Measurements from ENCODE around the gene ACOT12. TPM values are rescaled to one million over a fixed set of nuclear protein-coding genes. Genes with fewer than 3 reads are reported as not detected.
"Not testable (repeated sequence)": the region's sequence is repeated elsewhere in the genome, so short reads cannot be mapped to it uniquely, and the experiment has no call there.

The ACOT12 gene
- polyA plus RNA-seq (ENCODE audit: insufficient read length): 1.2 TPM
- long read RNA-seq, donor 1: 0 reads
- long read RNA-seq, donor 2: 0 reads
- long read RNA-seq, donor 3: 0 reads
- long read RNA-seq, donor 4: 0 reads
- long read RNA-seq, donor 5: 0 reads
- long read RNA-seq, donor 6: 0 reads
- long read RNA-seq, donor 7, partial matches to known transcripts: 0 of 1 reads
- long read RNA-seq, donor 7, other reads (novel, unspliced or antisense): 0 of 1 reads
- long read RNA-seq, donor 8: 0 reads

DNA sequence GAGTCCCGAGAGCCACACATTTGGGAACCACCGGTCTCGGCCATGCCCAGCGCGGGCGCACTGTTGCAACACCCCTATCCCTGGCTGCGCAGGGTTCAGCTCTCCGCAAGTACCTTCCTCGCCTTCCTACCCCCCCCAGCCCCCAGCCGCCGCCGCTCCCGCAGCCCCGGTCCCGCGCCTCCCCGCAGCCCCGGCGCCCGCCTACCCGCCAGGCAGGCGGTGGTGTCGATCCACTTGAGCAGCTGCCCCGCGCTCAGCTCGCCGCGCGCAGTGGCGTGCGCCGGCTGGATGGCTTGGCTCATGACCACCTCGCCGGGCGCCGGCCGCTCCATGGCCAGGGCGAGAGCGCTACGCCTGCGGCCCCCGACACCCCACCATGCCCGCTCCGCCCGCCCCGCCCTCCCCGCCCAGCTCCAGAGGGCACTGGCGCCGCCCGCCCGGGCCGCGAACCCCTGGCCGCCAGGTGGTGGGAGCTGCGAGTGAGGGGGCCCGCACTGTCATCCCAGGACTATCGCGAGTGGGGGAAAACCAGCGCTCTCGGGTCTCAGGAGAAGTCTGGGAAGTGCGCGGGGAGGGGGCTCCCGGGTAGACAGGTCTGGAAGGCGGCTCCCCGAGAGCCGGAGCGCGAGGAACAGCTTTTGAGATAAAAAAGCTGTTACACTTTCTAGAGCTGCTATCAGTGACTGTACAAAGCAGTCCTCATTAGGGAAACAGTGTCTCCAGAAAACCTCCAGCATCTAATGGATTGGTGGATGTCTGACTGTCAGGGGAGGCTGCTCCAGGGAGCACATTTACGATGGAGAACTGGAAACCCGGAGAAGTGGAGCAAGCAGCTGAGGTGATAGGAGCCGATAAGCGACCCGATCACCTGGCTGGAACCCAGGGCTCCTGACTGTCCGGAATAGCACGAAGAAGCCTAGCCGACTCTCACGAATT, at the start of gene ACOT12:
Gene ACOT12, minus strand, starts transcription at position 352 of the 936 bp plus-strand sequence. Its CDS starts 20 bp downstream, at position 332.
- no peak for DNase-seq

DNA sequence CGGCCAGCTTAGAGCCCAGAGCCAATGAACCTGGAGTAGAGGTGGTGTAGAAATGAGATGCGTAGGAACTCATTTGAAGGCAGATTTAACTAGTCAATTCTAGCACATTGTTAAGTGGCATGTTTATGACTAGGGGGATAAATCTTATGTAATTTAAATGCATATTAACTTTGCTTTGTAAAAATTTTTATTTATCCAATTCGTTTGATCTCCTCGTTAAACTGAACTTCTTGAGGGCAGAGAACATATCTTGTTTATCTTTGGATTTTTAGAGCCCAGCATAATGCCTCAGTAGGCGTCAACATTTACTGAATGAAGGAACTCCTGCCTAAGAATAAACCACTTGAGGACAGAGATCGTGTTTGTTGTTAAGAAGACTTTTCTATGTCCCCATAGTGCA, 41.1 kb upstream of the ACOT12 start:
- DNase-seq: no peak

DNA sequence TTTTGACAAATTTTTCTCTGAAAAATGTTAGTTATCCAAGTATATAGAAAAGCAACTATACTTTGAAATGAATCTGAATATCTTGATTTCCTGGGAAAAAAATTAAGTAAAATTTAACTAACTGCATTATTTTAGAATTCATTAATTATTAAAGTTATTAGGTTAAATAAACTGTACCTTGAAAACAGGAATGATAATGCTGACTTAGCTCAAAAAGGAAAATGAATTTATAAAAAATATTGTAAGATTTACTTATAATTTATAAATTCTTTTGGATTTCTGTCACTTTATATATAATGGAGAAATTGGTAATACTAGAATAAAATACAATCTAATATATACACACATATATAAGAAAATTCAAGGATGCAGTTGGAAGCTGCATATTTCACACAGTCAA, 36.1 kb upstream of the ACOT12 start:
- DNase-seq: no peak

DNA sequence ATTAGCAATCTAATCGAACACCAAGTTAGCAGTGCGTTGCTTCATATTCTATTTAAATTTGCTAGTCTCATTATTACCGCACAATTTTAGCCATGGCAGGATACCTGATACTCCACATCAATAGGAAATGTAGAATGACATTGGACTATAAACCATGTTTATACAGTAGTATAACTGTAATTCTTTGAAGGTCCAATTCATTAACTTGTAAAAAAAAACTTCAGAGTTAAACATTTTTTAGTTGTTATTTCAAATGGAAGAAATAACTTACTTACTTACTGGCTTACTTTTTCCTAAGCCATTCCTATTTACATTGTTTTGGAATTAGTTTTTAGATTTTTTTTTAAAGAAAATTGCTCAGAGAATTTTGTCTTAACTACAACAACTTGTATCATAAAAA, 35.4 kb upstream of the ACOT12 start:
- no peak for DNase-seq

DNA sequence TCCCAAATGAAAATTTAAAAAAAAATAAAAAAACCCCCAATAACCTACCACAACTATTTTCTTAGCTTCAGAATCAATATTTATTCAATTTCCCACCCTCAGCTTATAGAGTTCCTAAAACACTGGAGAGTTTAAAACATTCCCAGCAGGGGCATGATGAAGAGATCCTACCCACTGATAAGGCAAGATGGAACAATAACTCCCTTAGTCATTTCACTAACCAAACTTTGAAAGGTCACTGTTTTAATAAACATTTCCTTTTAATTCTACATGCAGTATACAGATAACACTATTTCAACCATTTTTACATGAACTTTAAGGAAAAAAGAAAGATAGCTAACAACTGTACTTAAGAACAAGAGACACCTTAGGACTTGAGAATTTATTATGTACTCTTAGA, 34.9 kb upstream of the ACOT12 start:
- DNase-seq: no peak

DNA sequence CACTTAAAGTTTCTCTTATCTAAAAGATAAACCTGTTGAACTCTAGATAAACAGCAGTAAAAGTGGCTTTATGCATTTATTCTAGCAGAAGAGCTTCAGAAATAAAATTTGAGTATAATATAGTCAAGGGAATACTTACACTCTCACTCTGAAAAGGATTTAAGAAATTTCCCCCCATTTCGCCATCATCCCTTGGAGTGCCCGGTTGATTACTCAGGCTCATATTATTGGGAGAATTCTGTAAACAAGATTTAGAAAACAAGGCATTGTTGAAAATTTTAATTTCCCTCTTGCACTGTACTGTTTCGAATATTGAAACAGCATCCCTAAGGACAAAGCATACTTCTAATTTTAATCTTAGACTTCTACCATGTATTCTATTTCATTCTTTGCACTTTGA, 34.5 kb upstream of the ACOT12 start:
- no peak for DNase-seq

DNA sequence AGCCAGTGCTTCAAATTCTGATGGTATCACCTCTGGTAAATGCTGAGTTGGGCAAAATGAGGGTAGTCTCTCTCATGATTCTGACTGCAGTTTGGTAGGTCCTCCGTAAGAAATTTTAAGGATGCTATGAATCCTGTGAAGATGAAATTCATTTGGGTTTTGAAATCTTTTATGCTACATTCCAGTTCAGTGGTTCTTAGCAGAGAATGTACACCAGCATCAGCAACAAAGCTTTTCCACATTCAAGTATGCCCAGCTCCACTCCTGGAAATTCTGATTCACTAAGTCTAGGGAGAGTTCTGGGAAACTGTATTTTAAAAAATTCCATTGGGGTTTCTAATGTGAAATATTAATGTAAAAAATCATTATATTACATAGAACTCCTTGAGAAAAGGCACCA, 33.6 kb upstream of the ACOT12 start:
- no peak for DNase-seq

DNA sequence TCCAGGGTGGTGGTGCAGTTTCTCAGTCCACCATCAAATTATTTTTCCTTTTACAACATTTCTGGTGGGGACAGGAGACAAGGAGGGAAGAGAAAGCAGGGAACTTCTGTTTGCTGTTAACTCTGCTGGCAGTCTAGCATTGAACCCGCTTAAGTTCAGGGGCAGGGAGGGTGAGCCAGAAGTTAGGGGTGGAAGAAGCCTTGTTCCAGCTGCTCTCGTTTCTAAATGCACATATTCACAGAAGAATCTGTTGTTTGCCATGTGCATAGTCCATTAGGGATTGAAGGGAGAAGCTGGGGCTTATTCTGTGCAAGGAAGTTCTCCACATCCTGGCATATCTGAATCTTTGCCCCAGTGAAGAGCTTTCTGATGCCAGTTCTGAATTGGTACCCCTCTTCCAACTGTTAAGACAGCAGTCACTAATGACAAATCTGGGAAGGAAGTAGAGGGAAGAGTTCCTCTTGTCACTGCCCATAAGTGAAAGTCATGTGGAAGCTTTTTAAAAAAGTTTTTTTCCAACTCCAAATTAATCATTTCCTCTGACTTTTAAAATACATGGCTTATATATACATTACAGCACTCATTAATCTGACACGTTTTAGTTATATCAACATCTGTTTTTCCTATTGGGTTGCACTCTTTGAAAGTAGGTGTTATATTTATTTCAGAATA, 32.6 kb upstream of the ACOT12 start:
- DNase-seq: no peak

DNA sequence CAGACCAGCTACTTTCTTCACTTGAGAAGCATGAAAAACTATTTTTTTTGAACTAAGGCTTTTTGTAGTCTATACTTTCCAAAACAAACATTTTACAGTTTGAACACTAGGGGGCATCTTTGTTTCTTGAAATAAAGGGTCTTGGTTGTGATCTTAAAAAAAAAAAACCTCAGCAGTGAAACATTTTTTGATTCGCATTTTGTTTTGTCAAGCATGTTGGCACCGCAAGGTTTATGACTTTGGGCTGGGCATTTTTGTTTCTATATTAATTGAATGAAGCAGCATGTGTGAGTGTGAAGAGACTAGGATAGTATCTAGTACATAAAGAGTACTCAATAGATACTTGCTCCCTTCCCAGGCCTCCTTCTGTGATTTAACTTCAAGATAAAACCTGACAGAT, 31.6 kb upstream of the ACOT12 start:
- peak; percentile 64 for DNase-seq

DNA sequence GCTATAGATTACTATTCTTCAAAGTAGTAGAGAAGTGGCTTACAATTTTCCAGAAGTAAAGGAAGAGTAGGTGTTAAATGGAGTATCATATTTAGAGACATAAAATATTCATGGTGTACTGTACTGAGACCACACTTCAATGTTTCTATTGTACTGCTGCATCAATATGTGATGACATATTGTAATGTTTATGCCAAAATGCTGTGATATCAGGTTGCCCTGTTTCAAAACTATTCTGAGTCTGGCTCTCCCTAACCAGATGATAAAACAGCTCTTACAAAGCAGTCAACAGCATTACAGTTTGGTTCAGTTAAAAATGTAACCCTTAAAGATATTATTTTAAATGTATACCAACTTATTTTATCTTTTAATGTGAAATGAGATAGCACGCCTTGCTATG, 30.8 kb upstream of the ACOT12 start:
- DNase-seq: no peak

DNA sequence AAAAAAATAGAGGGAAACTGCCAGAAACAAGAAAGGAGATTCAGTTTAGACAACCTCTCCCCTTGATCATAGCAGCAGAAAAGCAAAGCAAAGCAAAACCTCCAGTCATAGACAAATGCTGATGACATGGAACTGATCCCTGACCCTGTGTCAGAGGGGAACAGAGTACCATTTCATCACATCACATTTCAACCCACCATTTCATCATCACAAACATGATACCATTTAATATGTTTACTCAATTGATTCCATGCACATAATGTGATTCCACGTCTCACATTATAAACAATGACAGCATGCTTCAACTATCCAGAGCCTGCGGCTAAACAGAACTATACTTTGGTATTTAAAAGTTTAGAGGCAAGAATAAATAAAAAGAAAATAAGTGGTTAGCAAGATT, 28.7 kb upstream of the ACOT12 start:
- no peak for DNase-seq

DNA sequence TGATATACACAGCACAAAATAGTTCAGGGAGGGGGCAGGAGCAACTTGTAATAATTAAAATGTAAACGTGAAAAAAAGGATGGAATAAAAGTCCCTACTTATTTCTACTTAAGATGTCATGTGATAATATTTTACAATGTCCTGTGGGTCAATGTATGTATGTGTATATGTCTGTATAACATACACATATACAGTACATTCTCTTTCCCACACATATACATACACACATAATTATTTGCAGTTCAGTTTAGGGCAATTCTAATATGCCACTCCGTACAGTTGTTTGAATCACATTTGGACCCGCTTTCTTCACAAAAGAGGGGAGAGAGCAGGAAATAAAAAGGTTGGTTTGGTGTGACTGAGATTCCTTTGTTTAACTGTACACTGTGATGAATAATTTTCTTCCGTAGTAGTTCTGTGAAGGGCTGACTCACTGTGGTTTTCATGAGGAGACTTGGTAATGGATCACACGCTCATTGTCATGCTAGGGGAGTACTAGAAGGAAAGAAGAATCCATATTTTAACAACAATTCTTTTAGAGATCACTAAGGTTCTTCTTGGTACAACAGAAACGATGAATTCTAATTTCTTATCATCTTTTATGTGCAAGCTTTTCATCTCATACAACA, 26.2 kb upstream of the ACOT12 start:
- DNase-seq: no peak

DNA sequence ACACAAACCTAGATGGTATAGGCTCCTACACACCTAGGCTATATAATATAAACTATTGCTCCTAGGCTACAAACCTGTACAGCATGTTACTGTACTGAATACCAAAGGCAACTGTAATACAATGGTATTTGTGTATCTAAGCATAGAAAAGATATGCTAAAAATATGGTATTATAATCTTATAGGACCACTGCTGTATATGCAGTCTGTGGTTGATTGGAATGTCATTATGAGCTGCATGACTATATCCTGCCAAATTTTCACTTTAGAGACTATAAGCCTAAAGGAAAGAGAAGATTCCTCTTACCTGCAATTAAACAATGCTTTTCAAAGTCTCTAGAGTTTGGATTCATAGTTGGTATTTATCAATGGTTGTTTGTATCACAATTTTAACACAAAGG, 24.7 kb upstream of the ACOT12 start:
- no peak for DNase-seq

DNA sequence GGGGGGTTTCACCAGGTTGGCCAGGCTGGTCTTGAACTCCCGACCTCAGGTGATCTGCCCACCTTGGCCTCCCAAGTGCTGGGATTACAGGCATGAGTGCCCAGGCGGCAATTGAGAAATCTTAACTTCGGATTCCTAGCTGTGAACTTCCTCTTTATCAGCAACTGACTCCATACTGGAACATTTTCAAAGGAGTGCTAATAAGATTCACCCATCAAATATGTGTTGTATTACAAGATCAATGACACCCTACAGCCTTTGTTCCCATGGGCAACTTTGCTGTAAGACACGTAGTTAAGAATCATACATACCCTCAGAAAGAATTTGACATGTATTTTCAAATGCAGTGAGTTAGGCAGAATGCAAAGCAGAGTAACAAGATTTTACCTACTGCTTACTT, 23.1 kb upstream of the ACOT12 start:
- DNase-seq: no peak

DNA sequence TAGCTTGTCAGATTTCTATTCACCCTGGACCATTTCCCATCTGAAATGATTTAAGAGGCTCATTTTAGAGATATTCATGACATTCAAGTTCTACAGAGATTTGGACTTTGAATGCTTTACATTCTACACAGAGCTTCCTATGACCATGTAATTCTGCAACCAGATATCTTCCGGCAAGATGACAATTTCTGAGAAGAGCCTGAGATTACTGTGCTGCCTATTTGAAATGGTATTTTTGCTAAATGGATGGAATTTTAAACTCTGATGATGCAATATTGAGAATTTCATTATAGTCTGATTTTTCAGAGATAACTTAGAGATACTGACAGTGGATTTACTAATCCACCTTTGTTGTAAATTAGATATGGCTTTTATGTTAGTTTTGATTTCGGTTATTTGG, 16.0 kb upstream of the ACOT12 start:
- DNase-seq: no peak

DNA sequence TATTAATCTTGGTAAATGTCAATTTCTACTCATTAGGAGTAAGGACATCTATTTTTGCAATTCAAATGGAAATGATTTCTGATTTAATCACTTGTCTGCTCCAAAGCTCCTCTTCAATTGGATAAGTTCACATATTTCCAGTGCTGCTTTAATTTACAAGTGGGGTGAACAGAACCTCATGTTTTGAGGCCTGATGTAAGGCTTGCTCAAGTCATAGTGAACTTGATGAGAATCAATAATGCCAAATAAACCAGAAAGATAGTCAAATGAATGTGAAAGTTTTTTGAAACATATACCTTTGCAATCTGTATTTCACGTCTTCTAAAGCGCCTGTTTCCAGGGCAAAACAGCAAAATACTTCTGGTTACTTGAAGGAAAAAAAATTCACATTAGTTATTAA, 15.4 kb upstream of the ACOT12 start:
- no peak for DNase-seq

DNA sequence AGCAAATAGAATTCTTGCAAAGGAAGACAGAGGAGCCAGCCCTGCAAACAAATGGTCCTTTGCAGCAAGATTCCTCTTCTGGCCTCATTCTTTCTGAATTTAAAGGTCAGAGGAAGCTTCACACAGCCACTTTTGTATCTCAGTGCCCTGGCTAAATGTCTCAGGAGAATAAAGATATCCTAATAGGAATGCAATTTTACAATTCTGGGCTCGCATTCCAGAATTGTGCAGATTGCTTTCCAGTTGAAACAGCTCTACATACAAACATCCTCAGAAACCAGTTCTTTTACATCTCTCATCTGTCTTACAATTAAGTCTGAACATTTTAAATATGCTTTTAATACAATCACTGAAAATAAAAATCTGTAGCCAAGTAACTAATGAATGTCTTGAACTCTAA, 14.6 kb upstream of the ACOT12 start:
- DNase-seq: no peak

DNA sequence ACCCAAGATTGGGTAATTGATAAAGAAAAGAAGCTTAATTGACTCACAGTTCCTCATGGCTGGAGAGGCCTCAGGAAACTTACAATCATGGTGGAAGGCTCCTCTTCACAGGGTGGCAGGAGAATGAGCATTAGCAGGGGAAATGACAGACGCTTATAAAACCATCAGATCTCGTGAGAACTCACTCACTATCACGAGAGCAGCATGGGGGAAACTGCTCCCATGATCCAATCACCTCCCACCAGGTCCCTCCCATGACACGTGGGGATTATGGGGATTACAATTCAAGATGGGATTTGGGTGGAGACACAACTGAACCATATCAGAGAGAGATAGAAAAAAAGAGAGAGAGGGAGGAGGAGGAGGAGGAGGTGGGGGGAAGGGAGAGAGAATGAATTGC, 13.9 kb upstream of the ACOT12 start:
- DNase-seq: not testable (repeated sequence)

DNA sequence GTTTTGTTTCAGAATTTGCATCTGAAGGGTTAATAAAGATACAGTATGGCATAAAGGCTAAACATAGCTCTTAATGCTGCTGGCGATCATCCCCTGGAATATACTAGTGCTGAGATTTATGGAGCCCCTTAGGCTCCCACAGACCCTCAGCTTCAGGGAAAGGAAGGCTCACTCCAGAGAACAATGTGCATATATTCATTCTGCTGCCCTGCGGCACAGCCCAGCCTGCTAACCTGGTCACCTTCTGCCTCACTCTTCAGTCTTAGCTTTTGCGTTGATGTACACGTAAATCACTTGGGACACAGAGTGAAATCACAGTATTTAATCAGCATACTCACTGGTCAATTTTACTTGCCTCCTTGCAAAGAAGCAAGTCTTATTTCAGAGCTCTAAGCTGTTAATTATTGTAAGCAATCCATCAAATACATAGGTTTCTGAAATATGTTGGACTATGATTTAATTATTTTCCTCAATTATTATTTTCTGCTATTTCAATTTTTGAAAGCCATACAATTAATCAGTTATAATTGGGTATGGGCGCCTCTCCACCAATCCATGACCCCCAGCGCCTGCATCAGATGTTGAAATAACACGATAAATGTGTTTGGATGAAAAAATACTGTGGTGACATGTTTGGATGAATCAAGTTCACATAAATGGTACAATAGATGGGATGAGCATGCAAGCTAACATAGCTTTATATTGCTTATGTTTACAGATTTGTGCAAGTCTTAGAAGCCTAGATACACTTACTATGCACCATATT, 11.4 kb upstream of the ACOT12 start:
- DNase-seq: no peak

DNA sequence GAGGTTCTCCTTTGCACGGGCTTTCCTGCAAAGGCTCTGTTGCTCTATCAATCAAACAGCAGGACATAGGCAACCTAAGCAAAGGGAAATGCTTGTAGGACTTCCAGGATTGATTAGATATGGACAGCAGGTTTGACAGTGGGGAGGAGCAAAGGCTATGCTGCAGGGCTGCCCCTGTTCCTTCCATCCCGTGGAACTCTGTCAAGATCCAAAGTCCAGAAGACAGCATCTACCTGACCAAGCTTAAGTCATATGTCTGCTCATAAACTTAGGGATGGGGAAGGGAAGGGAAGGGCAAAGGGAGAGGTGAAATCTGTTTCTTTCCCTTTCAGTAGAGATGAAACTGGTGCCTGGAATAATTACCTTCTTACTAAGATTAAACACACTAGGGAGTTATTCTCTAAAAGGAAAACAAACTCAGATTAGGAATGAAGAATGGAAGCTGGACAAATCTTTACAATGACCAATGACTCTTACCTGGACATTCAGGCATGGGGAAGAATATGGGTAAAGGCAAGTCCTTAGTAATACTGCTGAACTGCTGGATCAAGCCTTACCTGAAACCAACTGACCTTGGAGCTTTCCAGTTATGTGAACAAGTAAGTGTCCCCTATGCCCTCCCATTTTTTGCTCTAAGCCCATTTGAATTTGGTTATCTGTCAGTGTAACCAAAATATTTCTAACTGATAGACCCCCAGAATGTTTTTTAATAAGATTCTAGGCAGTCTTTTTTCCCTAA, 8.4 kb upstream of the ACOT12 start:
- DNase-seq: no peak

DNA sequence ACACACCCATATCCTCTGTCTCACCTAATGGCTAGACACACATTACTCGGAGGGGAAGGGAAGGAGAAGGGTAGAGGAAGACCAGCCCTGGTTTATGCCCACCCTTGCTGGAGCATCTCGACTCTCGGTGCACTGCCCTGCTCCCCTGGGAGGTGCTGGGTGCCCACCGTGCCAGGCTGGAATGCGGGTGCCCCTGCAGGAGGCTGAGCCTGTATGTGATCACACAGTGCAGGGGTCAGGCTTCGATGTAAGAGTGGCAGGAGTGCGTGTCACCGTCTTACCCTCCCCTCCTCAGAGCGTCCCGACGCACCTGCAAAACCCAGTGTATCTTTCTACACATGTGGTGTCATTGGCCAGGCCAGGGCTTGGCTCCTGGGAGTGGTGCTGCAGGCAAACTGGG, 7.3 kb upstream of the ACOT12 start:
- no peak for DNase-seq

Measured in left kidney (tissue), 8 donors.